Activated CD8-positive, alpha-beta T cell treated with anti-CD3 and anti-CD28 coated beads for 36 hours (primary cell): ENCODE data around the gene IQCK. TPM values are rescaled to one million over a fixed set of nuclear protein-coding genes. Genes with fewer than 3 reads are reported as not detected.

ENCODE experiments used
- ATAC-seq: fragments of 200-7000 bp; cut with Tn5 transposase; one replicate; pipeline ENCODE4 v1.10.0; 2021; ENCODE audit warnings: mild to moderate bottlenecking, moderate library complexity
- CTCF ChIA-PET: fragments of 350-600 bp; sonication (Branson Sonifier 250); formaldehyde crosslinking; loops from one replicate; lab custom pipeline; 2021; ENCODE audit warnings: antibody characterized with exemption; lab: Charles Lee
- POLR2A ChIA-PET: fragments of 350-600 bp; sonication (Branson Sonifier 250); formaldehyde crosslinking; loops from one replicate; lab custom pipeline; 2021; ENCODE audit warnings: antibody characterized with exemption; lab: Charles Lee
- DNase-seq: peaks from one replicate; pipeline ENCODE4 v3.0.0-alpha.2; 2020
- H3K27ac Mint-ChIP-seq: one replicate; pipeline ENCODE4 v1.8.0; 2021; ENCODE audit warnings: mild to moderate bottlenecking, mixed read lengths
- H3K27me3 Mint-ChIP-seq: one replicate; pipeline ENCODE4 v1.8.0; 2021; ENCODE audit warnings: mixed read lengths
- H3K36me3 Mint-ChIP-seq: one replicate; pipeline ENCODE4 v1.8.0; 2021; ENCODE audit warnings: low read depth, mixed read lengths
- H3K4me1 Mint-ChIP-seq: one replicate; pipeline ENCODE4 v1.8.0; 2021; ENCODE audit warnings: low read depth, mixed read lengths
- H3K4me3 Mint-ChIP-seq: one replicate; pipeline ENCODE4 v1.8.0; 2021; ENCODE audit warnings: mild to moderate bottlenecking, moderate library complexity, mixed read lengths
- H3K9me3 Mint-ChIP-seq: one replicate; pipeline ENCODE4 v1.8.0; 2021; ENCODE audit warnings: mixed read lengths
- CTCF ChIP-seq: fragments of 200-600 bp; IDR thresholded peaks from one replicate; pipeline ENCODE4 v1.8.0; 2022; ENCODE audit warnings: antibody characterized with exemption, mild to moderate bottlenecking
- intact Hi-C: fragments of 100-400 bp; cut with micrococcal nuclease; formaldehyde crosslinking; loops from one replicate; pipeline ENCODE4 v1.10.0; 2022
- total RNA-seq, 2 experiments: library from RNA; stranded (reverse); gene quantifications; one replicate each; pipeline ENCODE4 v1.2.3, GENCODE V29; 2021

IQCK gene
- total RNA-seq, 2 experiments from 2014 or later = 1.7 to 3.5 TPM

- TF ChIP-seq CTCF = no peak
- Mint-ChIP-seq H3K27ac (no peak overlapping the region), H3K9me3 (no peaks in the 10 kb centered on the region), H3K36me3 (no peaks in the 10 kb centered on the region), H3K4me3 (no peak overlapping the region), H3K27me3 (no peaks in the 10 kb centered on the region), H3K4me1 (no peaks in the 10 kb centered on the region)
- intact Hi-C loops = no loop called here
- ChIA-PET CTCF (no interaction called here), POLR2A (no interaction called here)
- ATAC-seq = no peak
- no peak for DNase-seq
These were observed 124.5 kb downstream of the IQCK start for GRCh38 chr16:19842426-19843157.

GRCh38 chr16:19843371-19843770 is 125.3 kb downstream of the IQCK start:
- Mint-ChIP-seq H3K27me3 (peaks cover 2% of the 10 kb centered on the region), H3K9me3 (no peaks in the 10 kb centered on the region), H3K4me1 (no peaks in the 10 kb centered on the region), H3K4me3 (no peak overlapping the region), H3K27ac (no peak overlapping the region), H3K36me3 (no peaks in the 10 kb centered on the region)
- ATAC-seq (no peak), DNase-seq (no peak)
- ChIA-PET POLR2A (no interaction called here), CTCF (no interaction called here)
- intact Hi-C loops = no loop called here
- TF ChIP-seq CTCF = no peak

GRCh38 chr16:19844945-19845641 is 127.0 kb downstream of the IQCK start:
- Mint-ChIP-seq H3K9me3 (no peaks in the 10 kb centered on the region), H3K4me3 (no peak overlapping the region), H3K27ac (no peak overlapping the region), H3K36me3 (no peaks in the 10 kb centered on the region), H3K4me1 (no peaks in the 10 kb centered on the region), H3K27me3 (peaks cover 6% of the 10 kb centered on the region)
- ChIA-PET POLR2A (no interaction called here), CTCF (no interaction called here)
- DNase-seq (no peak), ATAC-seq (no peak)
- intact Hi-C loops = no loop called here
- TF ChIP-seq CTCF = no peak

GRCh38 chr16:19846436-19846835 is 128.4 kb downstream of the IQCK start:
- ATAC-seq (no peak), DNase-seq (no peak)
- H3K36me3 Mint-ChIP-seq = no peaks in the 10 kb centered on the region
- CTCF ChIA-PET = no interaction called here
- no peaks in the 10 kb centered on the region for H3K9me3 Mint-ChIP-seq
- H3K27me3 Mint-ChIP-seq = peaks cover 7% of the 10 kb centered on the region
- POLR2A ChIA-PET = no interaction called here
- no peak overlapping the region for H3K4me3 Mint-ChIP-seq
- no peak for TF ChIP-seq CTCF
- intact Hi-C loops = no loop called here
- no peaks in the 10 kb centered on the region for H3K4me1 Mint-ChIP-seq
- H3K27ac Mint-ChIP-seq = no peak overlapping the region

- ATAC-seq (no peak), DNase-seq (no peak)
- TF ChIP-seq CTCF = no peak
- Mint-ChIP-seq H3K9me3 (no peaks in the 10 kb centered on the region), H3K36me3 (no peaks in the 10 kb centered on the region), H3K27ac (no peak overlapping the region), H3K27me3 (peaks cover 7% of the 10 kb centered on the region), H3K4me1 (no peaks in the 10 kb centered on the region), H3K4me3 (no peak overlapping the region)
- ChIA-PET CTCF (no interaction called here), POLR2A (no interaction called here)
- intact Hi-C loops = no loop called here
These were observed 130.7 kb downstream of the IQCK start for GRCh38 chr16:19848756-19849155.
